ENCODE measurements around the gene COX4I2. TPM values are rescaled to one million over a fixed set of nuclear protein-coding genes. Genes with fewer than 3 reads are reported as not detected.

The COX4I2 gene
- total RNA-seq, 1 donor from 2014 or later, result not detected

DNA sequence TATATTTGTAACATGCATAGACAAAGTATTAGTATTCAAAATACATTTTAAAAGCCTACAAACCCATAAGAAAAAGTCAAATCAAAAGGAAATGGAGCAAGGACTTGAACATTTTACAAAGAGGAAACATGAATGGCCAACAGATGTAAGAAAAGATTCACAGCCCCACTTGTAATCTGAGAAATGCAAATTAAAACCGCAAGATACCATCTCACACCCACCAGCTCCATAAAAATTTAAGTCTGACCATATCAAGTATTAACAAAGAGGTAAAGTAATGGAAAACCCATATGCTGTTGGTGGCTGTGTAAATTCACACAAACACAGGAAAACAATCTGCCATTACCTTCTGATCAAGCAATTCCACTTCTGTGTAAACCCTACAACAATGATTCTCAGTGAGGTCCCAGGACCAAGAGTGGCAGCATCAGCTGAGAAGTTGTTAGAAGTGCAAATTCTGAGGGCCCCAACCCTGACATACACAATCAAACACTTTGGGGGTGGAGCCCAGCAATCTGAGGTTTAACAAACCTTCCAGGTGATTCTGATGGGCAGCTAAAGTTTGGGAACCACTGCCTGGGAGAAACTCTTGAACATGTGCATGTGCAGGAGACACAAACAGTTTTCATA, 54.0 kb downstream of the COX4I2 start:
- DNase-seq (ENCODE audit: extremely low read depth, low read depth, low spot score), result no peak

GRCh38 chr20:31693402-31693801, 55.7 kb downstream of the COX4I2 start:
- DNase-seq (ENCODE audit: extremely low read depth, low read depth, low spot score), result no peak

- DNase-seq (ENCODE audit: extremely low read depth, low read depth, low spot score), result no peak
These were observed 56.4 kb downstream of the COX4I2 start for GRCh38 chr20:31693987-31694661.

Other genes starting within 250 kb of the COX4I2 start
- not detected in 2 replicates for gene DEFB119, start 247.3 kb upstream of the COX4I2 start, total RNA-seq
- gene DEFB121, start 231.7 kb upstream of the COX4I2 start, total RNA-seq, result not detected in 2 replicates
- not detected in 2 replicates for gene DEFB123, start 197.3 kb upstream of the COX4I2 start, total RNA-seq
- gene DEFB124, start 162.8 kb upstream of the COX4I2 start, total RNA-seq, result not detected in 2 replicates
- not detected in 2 replicates for gene REM1, start 162.6 kb upstream of the COX4I2 start, total RNA-seq
- 95.5 and 129 TPM in 2 replicates for gene HM13, start 123.5 kb upstream of the COX4I2 start, total RNA-seq
- 74.3 and 145 TPM in 2 replicates for gene ID1, start 32.6 kb upstream of the COX4I2 start, total RNA-seq
- gene BCL2L1, start 85.0 kb downstream of the COX4I2 start, total RNA-seq, result 143 and 241 TPM in 2 replicates
- gene TPX2, start 101.4 kb downstream of the COX4I2 start, total RNA-seq, result 16.1 and 31.0 TPM in 2 replicates
- gene MYLK2, start 181.4 kb downstream of the COX4I2 start, total RNA-seq, result 2.9 and 4.1 TPM in 2 replicates
- 0.82 and 1.6 TPM in 2 replicates for gene FOXS1, start 207.7 kb downstream of the COX4I2 start, total RNA-seq
- 0.48 and 0.64 TPM in 2 replicates for gene DUSP15, start 232.6 kb downstream of the COX4I2 start, total RNA-seq
- 0.23 and 0.29 TPM in 2 replicates for gene TTLL9, start 232.7 kb downstream of the COX4I2 start, total RNA-seq